A549 treated with CpdA at 1 μM for 4 hours (cell line): Measurements from ENCODE around the gene TET1. TPM values are rescaled to one million over a fixed set of nuclear protein-coding genes. Genes with fewer than 3 reads are reported as not detected.

Experiments
- total RNA-seq: library from RNA; stranded (reverse); fragments of 200-300 nt; extraction: Qiagen RNA extraction; gene quantifications from 5 replicates; pipeline ENCODE4 v1.2.3, GENCODE V29; 2022; ENCODE audit warnings: low read depth

Gene TET1
- total RNA-seq = 0.34 to 0.75 TPM (median 0.42 TPM) in 5 replicates

DNA sequence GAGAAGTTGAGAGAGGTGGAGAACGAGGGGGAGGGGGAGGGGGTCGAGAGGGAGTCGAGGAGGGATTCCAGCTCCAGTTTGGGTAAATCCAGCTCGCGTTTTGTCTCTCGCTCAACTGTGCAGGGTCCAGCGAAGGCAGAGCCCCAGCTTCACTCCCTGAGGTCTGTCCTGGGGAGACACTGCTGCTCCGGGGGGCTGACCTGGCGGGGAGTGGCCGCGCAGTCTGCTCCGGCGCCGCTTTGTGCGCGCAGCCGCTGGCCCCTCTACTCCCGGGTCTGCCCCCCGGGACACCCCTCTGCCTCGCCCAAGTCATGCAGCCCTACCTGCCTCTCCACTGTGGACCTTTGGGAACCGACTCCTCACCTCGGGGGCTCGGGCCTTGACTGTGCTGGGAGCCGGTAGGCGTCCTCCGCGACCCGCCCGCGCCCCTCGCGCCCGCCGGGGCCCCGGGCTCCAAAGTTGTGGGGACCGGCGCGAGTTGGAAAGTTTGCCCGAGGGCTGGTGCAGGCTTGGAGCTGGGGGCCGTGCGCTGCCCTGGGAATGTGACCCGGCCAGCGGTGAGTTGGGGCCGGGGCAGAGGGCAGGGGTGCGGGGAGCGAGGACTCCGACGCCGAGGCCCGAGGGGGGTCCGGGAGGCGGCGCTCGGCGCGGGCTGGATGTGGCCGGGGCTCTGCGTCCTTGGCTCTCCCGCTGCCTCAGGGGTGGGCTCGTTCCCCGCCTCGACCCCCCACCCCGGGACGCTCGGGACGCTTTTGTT, at the start of gene TET1:
TSS of gene TET1 (plus strand) at position 152 of the 757 bp plus-strand sequence. CDS start 12,002 bp downstream, outside the sequence.

DNA sequence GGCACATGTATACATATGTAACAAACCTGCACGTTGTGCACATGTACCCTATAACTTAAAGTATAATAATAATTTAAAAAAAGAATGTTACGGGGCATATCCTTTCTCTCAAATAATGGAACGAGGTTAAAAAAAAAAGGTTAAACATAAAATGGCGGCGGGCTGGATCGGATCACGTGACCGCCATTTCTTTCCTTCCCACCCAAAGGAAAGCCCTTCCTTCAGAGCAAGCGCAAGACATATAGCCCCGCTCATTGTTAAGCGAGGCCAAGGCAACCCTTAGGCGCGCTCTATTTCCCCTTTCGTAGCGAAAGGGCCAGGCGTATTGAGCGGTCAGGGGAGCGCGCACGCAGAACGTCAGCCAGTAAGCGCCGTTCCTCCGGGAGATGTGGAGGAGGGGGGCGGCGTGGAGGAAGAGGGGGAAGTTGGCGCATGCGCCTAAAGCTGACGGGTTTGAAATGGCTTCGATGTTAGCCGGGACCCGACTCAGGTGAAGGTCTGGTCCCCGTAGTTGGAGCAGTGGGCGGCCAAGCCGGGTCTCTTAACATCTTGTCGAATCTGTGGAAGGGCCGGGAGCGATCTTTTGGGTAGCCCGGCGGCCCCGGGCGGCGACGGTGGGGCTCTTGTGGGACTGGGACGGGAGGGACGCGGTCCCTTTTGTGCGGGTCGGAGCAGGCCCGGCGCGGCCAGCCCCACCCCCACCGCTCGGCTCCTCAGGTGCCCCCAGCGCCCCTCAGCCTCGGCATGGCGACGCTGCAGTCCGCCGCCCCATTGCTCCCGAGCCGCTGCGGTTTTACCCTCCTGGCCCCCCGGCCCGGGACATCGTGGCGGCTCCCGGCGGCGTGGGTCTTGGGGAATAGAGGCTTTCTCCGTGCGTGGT, 160.9 kb downstream of the TET1 start, which contains the start of gene CCAR1:
TSS of gene CCAR1 (plus strand) at position 447 of the 880 bp plus-strand sequence. CDS start 1,266 bp downstream, outside the sequence.

Other genes starting within 250 kb of the TET1 start
- gene HNRNPH3, start 228.3 kb upstream of the TET1 start, total RNA-seq = 198 to 274 TPM (median 212 TPM) in 5 replicates
- 2.5 to 4.0 TPM (median 3.5 TPM) in 5 replicates for gene PBLD, start 227.4 kb upstream of the TET1 start, total RNA-seq
- gene RUFY2, start 153.1 kb upstream of the TET1 start, total RNA-seq = 6.5 to 10.6 TPM (median 7.6 TPM) in 5 replicates
- 9.7 to 12.6 TPM (median 10.2 TPM) in 5 replicates for gene DNA2, start 88.4 kb upstream of the TET1 start, total RNA-seq
- gene SLC25A16, start 32.8 kb upstream of the TET1 start, total RNA-seq = 10.6 to 15.1 TPM (median 11.3 TPM) in 5 replicates
- gene CCAR1, start 160.9 kb downstream of the TET1 start, total RNA-seq = 64.1 to 102 TPM (median 68.8 TPM) in 5 replicates